KG1 (cell line): ENCODE results near the gene STK32C.

Experiments used
- DNase-seq: peaks from one replicate; lab custom pipeline; 2025; lab: John Stamatoyannopoulos, UW

The STK32C gene

DNA sequence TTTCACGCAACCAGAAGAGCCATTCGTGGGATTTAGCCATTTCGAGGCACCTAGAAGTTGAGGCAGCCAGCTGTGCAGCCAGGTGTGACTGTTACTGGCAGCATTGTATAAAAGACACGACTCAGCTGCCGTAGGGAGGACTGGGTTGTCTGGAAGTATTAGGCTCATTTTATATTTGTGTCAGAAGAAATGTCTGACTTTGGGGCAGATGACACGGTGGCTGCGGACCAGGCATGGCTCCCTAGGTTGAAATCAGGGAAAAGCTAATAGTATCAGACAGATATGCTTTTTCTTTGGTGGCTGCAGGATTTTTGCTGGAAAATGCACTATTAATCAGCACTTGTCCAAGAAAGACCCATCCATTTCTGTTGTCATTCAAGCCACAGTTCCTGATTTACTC, 125.2 kb downstream of the STK32C start:
- DNase-seq = no peak

DNA sequence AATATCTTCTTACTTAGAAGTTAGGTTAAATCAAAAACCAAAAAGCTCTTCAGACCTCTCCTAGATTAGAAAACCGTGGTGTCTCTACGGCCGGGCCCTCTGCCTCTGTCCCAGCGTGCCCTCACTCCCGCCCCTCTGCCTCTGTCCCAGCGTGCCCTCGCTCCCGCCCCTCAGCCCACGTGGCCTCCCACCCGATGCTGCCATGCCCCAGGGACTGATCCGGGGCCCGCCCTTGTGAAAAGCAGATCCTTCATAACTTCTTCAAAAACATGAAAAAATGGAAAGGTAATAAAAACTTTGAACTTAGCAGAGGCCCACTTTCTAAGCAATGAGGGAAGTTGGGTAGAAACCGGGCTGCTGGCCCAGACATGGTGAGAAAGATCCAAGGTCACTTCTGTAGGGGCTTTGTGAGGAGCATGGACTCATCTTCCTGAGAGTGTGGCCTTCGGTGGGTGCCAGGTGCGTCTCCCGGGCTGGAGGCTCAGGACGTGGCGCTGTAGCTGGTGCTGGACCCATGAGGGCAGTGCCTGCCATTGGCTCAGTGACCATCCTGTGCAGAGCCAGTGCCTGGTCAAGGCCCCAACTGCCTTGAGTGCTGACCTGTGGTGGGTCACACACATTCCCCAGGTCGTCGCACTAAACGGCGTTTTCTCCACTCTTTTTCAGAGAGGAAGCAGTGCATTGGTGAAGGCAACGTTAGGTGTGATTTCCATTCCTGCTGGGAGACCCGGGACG, 125.9 kb downstream of the STK32C start:
- DNase-seq = no peak

DNA sequence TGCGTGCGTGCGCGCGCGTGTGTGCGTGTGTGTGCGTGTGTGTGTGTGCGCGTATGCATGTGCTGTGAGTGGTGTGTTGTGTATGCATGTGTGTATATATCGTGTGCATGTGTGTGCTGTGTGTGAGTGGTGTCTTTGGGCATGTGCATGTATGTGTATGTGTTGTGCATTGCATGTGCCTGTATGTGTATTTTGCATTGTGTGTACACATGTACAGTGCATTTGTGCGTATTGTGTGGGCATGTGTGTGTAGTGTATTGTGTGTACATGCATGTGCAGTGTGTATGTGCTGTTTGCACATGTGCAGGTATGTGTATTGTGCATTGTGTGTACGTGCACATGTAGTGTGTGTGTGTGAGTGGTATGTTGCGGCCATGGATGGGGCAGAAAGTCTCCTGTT, 127.0 kb downstream of the STK32C start:
- no peak for DNase-seq

DNA sequence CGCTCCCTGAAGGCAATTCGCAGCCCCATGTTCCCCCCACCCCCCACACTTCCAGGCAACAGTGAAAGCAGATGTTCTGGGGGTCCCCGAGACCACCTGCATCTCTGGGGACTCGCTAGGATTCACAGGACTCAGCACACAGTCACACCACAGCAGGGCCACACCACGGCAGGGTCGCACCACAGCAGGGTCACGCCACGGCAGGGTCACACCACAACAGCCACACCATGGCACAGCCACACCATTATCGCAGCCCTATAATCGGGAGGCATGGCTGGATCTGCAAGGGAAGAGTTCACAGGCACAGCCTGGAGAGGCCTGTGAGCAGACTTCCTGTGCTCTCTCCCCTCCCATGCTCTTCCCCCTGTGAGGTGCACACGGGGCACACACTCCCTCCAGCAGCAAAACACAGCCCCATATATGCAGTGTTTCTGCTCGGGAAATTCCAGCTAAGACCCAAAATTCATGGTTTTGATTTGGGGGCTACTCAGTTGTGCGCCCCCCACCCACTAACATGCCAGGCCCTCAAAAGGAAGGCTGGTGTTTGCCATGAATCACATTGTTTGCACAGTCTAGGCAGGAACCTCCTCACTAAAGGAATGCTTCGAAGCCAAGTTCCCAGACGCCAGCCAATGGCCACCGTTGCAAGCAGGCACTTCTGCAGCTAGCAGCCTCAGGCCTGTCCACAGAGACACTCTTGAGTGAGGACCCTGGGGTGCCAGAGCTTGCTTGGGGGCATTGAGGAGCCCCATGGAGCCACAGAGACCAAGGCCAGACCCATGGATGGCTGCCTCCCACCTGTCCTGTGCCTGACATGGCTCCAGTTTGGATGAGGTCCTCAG, 128.0 kb downstream of the STK32C start:
- no peak for DNase-seq

DNA sequence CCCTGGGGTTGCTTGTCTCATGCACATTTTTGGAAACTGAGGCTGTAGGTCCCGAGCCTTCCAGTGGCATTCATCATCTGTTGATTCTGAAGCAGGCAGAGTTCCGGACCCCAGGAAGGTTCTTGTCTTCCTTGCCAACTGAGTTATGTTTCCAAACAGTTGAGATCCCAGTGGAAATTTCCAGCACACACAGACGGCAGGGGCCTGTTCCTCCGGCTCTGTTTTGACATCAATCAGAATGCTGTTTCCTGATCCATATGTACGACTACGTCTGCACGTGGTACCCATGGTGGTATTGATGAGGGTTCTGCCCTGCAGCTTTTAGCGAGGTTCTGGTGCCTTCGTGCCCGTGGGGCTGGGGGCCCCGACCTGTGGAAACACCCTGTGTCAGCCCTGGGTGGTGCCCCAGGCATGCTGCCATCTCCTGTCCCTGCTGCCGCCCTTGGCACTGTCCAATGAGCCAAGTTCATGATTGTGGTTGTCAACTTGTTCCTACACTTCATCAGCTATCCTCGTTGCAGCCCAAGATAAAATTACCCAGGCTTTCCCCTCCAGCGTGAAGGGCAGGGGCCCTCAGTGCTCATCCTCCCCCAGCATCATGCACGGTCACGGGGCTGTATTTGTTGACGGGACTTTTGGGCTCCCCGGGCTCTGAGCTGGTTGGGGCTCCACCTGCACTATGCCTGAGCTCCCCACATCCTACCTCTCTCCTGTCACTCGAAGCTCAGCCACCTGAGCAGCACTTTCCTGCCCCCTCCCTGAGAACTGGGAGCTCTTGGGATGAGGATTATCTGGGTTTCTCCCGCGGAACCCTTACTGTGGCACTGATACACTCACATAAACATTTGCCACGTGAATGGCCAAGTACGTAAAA, 128.8 kb downstream of the STK32C start:
- no peak for DNase-seq

DNA sequence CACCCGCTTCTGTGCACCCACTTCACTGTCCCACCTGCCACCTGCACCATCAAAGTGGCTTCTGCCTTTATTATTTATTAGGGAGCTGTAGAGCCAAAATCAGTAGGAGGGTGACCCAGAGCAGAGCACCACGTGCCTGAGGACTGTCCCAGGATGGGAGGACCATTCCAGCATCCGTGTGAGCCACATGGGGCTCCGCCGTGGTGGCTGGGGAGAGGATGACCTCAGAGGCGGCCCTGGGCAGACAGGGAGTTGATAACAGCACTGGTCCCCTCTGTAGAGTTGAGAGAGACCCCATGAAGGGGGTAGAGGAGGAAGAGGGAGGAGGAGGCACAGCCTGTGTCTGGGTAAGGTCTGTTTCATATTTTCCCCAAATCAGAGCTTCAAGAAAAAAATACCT, 129.7 kb downstream of the STK32C start:
- DNase-seq = no peak

DNA sequence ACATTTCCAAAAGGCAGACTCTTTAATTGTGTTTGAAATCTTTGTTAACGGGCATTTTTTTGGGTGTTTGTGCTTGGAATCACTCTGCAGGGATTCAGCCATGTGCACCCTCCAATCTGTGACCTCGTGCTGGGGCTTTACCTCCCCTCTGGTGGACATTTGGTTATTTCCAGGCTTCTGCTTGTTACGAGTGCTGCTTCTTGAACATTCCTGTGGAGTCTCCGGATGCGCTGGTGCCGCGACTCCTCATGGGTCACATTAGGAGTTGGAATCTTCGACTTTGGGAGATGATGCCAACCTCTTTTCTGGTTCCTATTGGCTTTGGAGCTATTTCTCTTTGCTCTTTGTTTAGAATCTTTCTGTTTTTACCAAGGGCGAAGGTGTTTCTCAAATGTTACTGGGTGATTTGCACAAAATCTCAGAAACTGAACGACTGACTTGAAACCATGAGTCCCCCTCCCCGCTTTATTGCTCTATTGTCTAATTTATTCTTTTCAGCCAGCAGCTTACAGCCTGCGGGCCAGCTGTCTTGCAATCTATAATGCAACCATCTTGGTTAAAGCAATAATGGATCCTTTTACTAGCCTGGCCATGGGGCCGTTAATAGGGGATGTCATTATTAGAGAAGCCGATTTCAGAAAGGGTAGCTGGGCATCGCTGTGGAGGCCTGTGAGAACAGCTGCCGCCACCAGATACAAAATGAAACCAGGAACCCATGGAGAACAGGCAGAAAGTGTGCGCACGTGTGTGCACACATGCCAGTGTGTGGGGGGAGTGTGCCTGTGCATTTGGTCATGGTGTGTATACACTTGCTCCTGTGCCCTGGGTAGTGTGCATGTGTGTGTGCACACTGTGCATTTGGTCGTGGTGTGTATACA, 130.9 kb downstream of the STK32C start:
- DNase-seq = no peak

DNA sequence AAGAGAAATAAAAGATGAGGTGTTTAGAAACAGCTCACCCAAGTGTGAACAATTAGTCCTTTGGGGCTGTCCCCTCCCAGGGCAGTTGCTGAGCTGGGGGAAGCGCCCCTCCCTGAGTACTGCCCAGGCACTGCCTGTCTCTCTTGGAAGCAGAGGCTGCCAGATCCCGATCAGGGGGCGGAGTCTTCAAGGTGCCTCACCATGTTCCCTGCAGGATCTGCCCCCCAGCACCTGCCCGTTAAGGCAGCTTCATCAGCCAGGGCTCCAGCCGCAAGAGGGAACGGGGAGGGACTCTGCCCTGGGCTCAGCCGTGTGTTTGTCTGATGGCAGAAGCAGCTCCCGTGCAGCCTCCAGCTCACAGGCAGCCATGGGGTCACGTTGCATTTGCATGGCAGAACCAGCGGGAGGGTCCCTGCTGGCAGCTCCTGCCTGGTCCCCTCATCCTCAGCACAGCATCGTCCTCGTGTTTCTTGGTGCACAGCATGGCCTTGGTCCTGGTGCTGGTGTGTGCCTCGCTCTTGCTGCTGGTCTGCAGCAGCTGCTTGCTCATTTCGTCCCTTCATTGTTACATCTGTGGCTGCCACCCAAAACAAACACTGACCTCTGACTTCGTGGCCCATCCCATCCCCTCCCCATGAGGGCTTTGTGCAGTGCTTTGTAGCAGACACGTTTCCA, 131.7 kb downstream of the STK32C start:
- no peak for DNase-seq

DNA sequence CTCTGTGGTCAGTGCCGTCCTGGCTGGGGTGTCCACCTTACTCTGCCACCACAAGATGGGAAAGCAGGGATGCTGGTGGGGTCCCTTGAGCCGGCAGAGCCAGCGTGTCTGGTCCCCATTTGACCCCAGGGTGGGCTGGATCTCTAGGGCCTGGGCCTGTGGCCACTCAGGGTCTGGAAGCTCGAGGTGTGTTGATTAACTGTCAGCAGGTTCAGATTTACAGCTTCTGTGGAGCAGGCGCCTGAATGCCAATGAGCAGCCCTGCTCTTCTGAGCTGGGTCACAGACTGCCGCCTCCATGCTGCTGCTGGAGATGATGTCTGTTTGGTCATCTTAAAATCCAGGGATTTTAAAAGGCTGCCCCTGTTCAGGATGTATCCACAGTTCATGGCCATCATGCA, 132.3 kb downstream of the STK32C start:
- no peak for DNase-seq

DNA sequence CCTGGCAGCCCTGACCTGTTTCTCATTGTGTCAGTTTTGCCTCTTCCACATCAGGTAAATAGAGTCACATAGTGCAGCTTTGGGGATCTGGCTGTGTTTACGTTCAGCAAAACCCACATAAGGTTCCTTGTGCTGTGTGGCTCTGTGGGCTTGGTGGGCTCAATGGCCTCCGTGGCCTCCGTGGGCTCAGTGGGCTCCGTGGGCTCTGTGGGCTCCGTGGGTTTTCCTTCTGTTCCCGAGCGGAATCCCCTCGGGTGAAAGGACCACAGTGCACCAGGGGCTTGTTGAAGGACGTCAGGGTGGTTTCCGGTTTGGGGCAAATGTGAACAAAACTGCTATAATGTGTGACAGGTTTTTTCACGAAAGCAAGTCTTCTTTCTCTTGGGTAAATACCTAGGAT, 133.5 kb downstream of the STK32C start:
- no peak for DNase-seq

DNA sequence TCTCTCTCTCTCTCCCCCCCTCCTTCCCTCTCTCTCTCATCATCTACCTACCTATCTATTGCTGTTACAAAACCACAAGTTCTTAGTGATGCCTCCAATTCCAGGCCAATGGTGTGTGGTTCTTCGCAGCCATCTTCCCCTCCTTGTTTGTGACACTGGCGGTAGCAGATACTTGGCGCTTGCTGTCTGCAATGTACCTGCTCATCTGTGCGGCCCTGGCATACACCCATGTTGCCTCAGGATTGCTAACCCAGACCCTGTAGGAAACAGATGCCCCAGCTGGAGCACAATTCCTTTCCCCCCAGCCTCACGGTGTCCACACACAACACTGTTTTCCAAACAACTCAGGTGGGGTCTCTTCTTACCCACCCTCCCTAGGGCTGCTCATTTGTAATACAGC, 134.6 kb downstream of the STK32C start:
- no peak for DNase-seq

DNA sequence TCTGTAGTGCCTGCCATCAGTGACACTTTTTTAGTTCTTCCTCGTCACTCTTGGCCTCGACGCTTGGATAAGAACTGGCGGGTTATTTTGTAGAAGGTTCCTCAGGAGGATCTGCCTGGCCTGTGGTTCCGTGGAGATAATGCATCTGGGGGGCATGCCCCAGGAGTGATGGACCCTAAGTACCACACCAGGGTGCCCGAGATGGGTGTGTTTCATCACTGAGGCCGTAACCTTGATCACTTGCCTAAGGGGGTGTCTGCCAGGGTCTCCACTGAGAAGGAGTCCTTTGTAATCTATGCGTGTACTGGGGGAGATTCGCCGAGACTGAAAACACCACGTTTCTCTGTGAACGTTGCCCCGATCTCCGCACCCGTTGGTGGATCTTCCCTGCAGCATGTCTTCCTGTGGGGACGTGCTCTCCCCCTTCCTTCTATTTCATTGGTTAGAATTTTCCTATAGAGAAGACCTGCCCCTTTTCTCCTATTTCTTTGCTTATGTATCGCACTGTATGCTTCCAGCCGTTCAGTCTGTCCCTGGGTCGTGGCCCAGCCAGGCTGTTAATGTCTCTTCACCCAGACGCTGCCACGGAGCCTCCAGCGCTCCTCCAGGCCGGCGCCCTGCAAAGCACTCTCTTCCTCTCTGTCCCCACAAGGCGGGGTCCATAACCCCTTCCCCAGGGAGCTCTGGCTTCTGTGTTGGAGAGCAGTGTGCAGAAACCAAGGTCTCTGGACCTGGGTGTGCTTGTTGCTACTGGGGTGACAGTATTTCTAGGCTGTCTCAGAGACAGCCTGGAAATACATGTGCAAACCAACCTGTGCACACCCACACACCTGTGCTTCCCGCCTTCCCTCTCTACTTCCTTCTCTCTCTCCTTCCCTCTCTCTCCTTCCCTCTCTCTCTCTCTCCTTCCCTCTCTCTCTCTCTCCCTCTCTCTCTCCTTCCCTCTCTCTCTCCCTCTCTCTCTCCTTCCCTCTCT, 135.4 kb downstream of the STK32C start:
- DNase-seq = no peak

DNA sequence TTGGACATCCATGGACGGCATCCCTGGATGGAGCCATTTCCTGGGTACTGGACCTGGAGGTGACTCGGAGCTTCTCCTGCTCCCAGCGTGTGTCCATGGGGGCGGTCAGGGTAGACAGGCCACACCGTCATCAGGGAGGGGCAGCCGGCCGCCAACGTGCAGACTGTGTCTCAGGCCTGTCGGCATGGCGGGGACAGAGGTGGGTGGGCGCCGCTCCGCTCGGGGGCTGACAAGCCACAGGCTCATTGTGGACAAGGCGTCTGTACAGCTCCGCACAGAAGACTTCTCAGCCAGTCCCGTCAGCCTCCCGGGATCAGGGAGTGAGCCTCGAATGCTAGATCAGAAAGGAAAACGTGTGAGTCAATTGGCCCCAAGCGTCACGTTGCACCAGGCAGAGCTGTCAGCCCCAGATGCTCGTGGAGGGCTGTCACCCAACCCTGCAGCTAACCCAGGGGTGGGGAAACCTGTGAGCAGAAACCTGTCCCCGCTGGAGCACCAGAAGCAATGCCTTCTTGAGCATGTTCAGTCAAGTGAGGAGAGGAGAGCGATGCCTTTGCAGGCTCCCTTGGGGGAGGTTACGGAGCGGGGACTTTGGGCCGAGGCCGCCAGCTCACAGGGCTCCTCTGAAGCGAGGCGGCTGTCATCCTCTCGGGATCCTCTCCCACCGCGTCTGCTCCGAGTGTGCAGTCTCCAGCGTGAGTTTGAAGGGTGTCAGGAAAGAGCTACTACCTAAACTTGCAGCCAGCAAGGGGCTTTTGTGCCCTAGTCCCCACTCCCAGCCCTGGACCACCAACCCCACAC, 137.0 kb downstream of the STK32C start:
- DNase-seq = no peak

DNA sequence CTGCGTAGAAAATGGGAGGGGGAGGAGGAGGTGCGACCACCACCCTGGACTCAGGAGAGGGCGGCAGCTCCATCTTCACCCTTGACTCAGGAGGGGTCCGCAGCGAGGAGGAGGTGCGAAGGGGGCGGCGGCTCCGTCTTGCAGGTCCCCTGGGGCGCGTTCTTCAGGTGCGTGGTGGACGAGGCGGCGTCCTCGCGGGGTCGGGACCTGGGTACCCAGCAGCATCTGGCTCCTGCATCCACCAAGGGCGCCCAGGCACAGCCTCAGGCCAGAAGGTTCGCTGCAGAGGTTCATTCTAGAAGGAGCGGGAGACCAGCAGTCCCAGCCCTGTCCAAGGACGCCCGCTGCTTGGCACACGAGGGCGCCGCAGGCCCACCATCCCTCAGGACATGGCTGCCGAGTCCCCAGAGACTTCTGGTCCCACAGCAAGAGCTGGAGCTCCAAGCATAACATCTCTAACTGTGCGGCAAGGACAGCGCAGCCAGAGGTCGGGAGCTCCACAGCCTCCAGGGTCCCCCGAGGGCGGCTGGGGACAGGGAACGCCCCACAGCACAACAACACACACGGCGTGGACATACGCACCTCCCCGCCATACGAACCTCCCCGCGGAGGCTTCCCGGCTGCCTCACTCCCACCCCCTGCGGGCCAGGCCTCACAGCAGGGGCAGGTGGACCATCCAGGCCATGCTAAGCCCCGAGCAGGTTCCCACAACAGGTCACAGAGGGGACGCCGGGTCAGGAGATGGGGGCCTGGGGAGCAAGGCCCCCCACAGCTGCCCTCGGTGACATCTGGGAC, 137.8 kb downstream of the STK32C start:
- no peak for DNase-seq

DNA sequence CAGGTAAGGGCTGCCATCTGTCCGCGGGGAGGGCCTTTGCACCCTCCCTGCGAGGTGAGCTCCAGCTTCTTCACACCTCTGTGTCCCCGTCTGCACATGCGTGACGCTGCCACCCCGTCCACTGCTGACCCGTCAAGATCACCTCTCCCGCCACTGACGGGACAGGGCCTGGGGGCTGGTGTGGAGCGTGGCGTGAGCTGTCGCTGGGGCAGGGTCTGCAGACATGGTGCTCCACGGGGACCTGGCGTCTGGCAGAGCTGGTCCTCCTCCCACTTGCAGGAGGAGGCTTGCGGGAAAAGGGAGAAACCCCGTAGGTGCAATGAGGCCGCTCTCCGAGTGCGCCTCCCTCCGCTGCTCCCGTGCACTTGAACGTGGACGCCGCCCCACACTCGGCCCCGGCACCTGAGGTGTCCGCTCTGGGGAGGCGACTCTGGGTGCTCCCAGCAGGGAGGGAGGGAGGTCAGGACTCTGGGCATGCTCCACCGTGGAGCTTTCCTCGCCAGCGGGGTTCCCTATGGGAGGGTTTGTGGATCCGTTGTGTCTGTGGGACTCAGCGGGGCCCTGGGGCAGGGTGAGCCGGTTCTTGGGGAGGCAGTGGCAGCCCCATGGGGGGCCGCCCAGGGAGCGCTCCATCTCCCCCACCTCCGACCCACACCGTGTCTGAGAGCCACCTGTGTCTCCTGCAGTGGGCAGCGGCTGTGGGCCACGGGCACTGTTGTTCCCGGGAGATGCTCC, 138.6 kb downstream of the STK32C start:
- no peak for DNase-seq

DNA sequence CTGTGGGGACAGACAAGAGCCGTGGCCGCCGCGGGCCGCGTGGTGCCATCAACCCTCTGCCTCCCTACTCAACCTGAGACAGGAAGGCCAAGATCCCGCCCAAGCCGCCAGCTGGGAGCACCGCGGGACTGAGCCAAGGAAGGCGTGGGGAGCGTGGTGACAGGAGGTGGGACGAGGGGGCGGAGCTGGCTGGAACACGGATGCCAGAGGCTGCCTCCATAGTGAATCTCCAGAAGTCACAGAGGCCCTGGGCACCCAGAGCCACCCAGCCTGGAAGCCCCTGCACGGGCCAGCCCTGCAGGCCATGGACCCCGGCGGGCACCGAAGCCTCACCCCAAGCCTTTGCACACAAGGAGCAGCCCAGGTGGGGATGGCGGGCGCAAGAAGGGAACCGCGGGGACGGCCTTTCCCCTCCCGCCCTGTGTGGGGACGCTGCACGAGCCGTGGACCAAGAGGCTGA, 139.1 kb downstream of the STK32C start:
- DNase-seq = no peak

DNA sequence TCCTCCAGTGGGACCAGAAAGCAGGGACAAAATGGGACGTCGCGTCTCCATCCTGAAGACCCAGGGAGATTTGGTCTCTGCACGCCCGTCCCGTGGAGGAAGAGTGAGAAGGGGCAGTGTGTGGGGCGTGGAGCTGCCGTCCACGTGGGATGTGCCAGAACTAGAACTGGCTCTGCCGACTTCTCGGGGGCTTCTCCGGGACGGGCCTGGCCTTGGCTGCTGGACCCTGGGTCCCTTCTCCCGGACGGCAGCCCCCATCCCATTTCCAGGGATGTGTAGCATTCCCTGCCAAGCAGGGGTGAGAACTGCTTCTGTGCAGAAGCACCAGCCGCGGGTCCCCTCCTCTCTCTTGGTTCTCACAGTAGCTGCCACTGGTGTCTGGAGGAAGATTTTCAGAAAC, 139.8 kb downstream of the STK32C start:
- no peak for DNase-seq
